Measurements from ENCODE around the gene UBP1. TPM values are rescaled to one million over a fixed set of nuclear protein-coding genes. Genes with fewer than 3 reads are reported as not detected.
"Not testable (repeated sequence)": the region's sequence is repeated elsewhere in the genome, so short reads cannot be mapped to it uniquely, and the experiment has no call there.

Gene UBP1
- total and polyA plus RNA-seq, 2 donors (not counting 1 experiment from before 2014, with no cell fraction given) = 50.7 to 75.4 TPM

GRCh38 chr3:33461097-33461496 is 20.9 kb upstream of the UBP1 start:
- 100% methylated on average over 2 of the region's 2 CpGs for WGBS (ENCODE audit: insufficient coverage)

GRCh38 chr3:33459577-33459976 is 19.4 kb upstream of the UBP1 start:
- H3K79me2 ChIP-seq (ENCODE audit: control insufficient read depth, insufficient read depth, low read length); ATAC-seq (ENCODE audit: low read depth); H3K27ac Mint-ChIP-seq; H3K4me3 ChIP-seq (ENCODE audit: control extremely low read depth in 1 of 5, extremely low read depth in 1 of 5, insufficient read depth in 1 of 5, low read depth in 2 of 5, low read length in 4 of 5); CTCF ChIA-PET; POLR2A ChIA-PET; H2AFZ ChIP-seq (ENCODE audit: insufficient read depth, low read depth, low read length, poor library complexity, severe bottlenecking); H3K27ac ChIP-seq (ENCODE audit: low read length in 2 of 2); intact Hi-C loops (cut with micrococcal nuclease); H3K4me3 Mint-ChIP-seq; H3K4me1 ChIP-seq (ENCODE audit: control insufficient read depth in 2 of 2, insufficient read depth in 2 of 2, low read length in 2 of 2); H3K36me3 ChIP-seq (replicated peaks in 1 of 2; ENCODE audit: control extremely low read depth in 1 of 2, control insufficient read depth in 1 of 2, extremely low read depth in 1 of 2, insufficient read depth in 2 of 2, low read length in 1 of 2); DNase-seq; H3K27me3 ChIP-seq (replicated peaks in 1 of 4; ENCODE audit: control extremely low read depth in 1 of 4, control insufficient read depth in 3 of 4, insufficient read depth in 4 of 4, low read length in 3 of 4); H3K27me3 Mint-ChIP-seq; H3K9me3 Mint-ChIP-seq (ENCODE audit: insufficient read depth); H3K4me2 ChIP-seq (replicated peaks; ENCODE audit: low read depth, low read length, poor library complexity, severe bottlenecking); H3K9ac ChIP-seq (ENCODE audit: low read length); H4K20me1 ChIP-seq (ENCODE audit: control insufficient read depth, insufficient read depth, low read length, poor library complexity, severe bottlenecking); H3K4me1 Mint-ChIP-seq: not testable (repeated sequence)
- no CpG with 5 or more reads among the region's 4 CpGs for WGBS (ENCODE audit: insufficient coverage)
- peaks cover 5 to 38% (median 12%) of the 10 kb centered on the region in 3 donors for H3K9me3 ChIP-seq (ENCODE audit: control extremely low read depth in 1 of 3, control insufficient read depth in 2 of 3, insufficient read depth in 1 of 3, low read length in 2 of 3)

More at GRCh38 chr3:33461097-33461496, 20.9 kb upstream of the UBP1 start:
- no peaks in the 10 kb centered on the region for H3K79me2 ChIP-seq (ENCODE audit: control insufficient read depth, insufficient read depth, low read length)
- no peak overlapping the region for H3K27ac ChIP-seq (ENCODE audit: low read length in 2 of 2)
- H3K27me3 ChIP-seq (replicated peaks in 1 of 4; ENCODE audit: control extremely low read depth in 1 of 4, control insufficient read depth in 3 of 4, insufficient read depth in 4 of 4, low read length in 3 of 4) = no peaks in the 10 kb centered on the region
- ChIA-PET POLR2A (no interaction called here), CTCF (interaction anchor here (0.7 kb wide), 1 partner anchor 82 kb away, joined by 3 read pairs; no protein-coding TSS in a partner anchor)
- no peak overlapping the region for H3K4me3 Mint-ChIP-seq
- intact Hi-C loops (cut with micrococcal nuclease) = no loop called here
- H3K4me3 ChIP-seq (ENCODE audit: control extremely low read depth in 1 of 5, extremely low read depth in 1 of 5, insufficient read depth in 1 of 5, low read depth in 2 of 5, low read length in 4 of 5) = no peak overlapping the region
- no peaks in the 10 kb centered on the region for H3K36me3 ChIP-seq (replicated peaks in 1 of 2; ENCODE audit: control extremely low read depth in 1 of 2, control insufficient read depth in 1 of 2, extremely low read depth in 1 of 2, insufficient read depth in 2 of 2, low read length in 1 of 2)
- no peak for ATAC-seq (ENCODE audit: low read depth)
- peaks cover 6 to 36% (median 12%) of the 10 kb centered on the region in 3 donors for H3K9me3 ChIP-seq (ENCODE audit: control extremely low read depth in 1 of 3, control insufficient read depth in 2 of 3, insufficient read depth in 1 of 3, low read length in 2 of 3)
- no peaks in the 10 kb centered on the region for H3K27me3 Mint-ChIP-seq
- no peak for DNase-seq
- H3K4me1 ChIP-seq (ENCODE audit: control insufficient read depth in 2 of 2, insufficient read depth in 2 of 2, low read length in 2 of 2) = no peaks in the 10 kb centered on the region
- no peak overlapping the region for H3K4me2 ChIP-seq (replicated peaks; ENCODE audit: low read depth, low read length, poor library complexity, severe bottlenecking)
- no peak for TF ChIP-seq EZH2 (IDR thresholded peaks at IDR 0.05; ENCODE audit: borderline replicate concordance, insufficient read depth, low read depth, low read length, poor library complexity, severe bottlenecking)
- TF ChIP-seq, protein P1, sequence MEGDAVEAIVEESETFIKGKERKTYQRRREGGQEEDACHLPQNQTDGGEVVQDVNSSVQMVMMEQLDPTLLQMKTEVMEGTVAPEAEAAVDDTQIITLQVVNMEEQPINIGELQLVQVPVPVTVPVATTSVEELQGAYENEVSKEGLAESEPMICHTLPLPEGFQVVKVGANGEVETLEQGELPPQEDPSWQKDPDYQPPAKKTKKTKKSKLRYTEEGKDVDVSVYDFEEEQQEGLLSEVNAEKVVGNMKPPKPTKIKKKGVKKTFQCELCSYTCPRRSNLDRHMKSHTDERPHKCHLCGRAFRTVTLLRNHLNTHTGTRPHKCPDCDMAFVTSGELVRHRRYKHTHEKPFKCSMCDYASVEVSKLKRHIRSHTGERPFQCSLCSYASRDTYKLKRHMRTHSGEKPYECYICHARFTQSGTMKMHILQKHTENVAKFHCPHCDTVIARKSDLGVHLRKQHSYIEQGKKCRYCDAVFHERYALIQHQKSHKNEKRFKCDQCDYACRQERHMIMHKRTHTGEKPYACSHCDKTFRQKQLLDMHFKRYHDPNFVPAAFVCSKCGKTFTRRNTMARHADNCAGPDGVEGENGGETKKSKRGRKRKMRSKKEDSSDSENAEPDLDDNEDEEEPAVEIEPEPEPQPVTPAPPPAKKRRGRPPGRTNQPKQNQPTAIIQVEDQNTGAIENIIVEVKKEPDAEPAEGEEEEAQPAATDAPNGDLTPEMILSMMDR (IDR thresholded peaks at IDR 0.05) = no peak
- H3K4me1 Mint-ChIP-seq = no peaks in the 10 kb centered on the region
- H4K20me1 ChIP-seq (ENCODE audit: control insufficient read depth, insufficient read depth, low read length, poor library complexity, severe bottlenecking) = no peaks in the 10 kb centered on the region
- no peak overlapping the region for H2AFZ ChIP-seq (ENCODE audit: insufficient read depth, low read depth, low read length, poor library complexity, severe bottlenecking)
- peaks cover 9% of the 10 kb centered on the region for H3K9me3 Mint-ChIP-seq (ENCODE audit: insufficient read depth)
- H3K27ac Mint-ChIP-seq = no peak overlapping the region
- H3K9ac ChIP-seq (ENCODE audit: low read length) = no peak overlapping the region
